DND-41 (cell line): ENCODE data around the gene FAM184B.

Source experiments
- EZH2 ChIP-seq: IDR thresholded peaks from 3 replicates; pipeline ENCODE4 v1.6.1; 2012; ENCODE audit warnings: borderline replicate concordance, low read depth, mild to moderate bottlenecking, moderate library complexity, low read length, inconsistent platforms; ENCODE audit not compliant: severe bottlenecking
- TF ChIP-seq, protein P1 (sequence below): IDR thresholded peaks from 2 replicates; pipeline ENCODE4 v1.5.1; 2012; ENCODE audit warnings: borderline replicate concordance, low read length, moderate library complexity, mild to moderate bottlenecking; ENCODE audit not compliant: poor library complexity, severe bottlenecking; ENCODE audit errors: extremely low read depth

- TF ChIP-seq, protein P1, sequence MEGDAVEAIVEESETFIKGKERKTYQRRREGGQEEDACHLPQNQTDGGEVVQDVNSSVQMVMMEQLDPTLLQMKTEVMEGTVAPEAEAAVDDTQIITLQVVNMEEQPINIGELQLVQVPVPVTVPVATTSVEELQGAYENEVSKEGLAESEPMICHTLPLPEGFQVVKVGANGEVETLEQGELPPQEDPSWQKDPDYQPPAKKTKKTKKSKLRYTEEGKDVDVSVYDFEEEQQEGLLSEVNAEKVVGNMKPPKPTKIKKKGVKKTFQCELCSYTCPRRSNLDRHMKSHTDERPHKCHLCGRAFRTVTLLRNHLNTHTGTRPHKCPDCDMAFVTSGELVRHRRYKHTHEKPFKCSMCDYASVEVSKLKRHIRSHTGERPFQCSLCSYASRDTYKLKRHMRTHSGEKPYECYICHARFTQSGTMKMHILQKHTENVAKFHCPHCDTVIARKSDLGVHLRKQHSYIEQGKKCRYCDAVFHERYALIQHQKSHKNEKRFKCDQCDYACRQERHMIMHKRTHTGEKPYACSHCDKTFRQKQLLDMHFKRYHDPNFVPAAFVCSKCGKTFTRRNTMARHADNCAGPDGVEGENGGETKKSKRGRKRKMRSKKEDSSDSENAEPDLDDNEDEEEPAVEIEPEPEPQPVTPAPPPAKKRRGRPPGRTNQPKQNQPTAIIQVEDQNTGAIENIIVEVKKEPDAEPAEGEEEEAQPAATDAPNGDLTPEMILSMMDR: peak; percentile 89
- no peak for TF ChIP-seq EZH2
Observed at GRCh38 chr4:17636696-17637622, 144.5 kb downstream of the FAM184B start.
